Neural progenitor cell (in vitro differentiated cells): Measurements from ENCODE around the gene PKNOX2. TPM values are rescaled to one million over a fixed set of nuclear protein-coding genes. Genes with fewer than 3 reads are reported as not detected.

Source experiments
- DNase-seq: peaks from one replicate; pipeline ENCODE4 v3.0.0-alpha.2; 2016; ENCODE audit warnings: low spot score
- H2AFZ ChIP-seq: fragments of 200-600 bp; sonication (generic); replicated peaks from 2 replicates; pipeline ENCODE4 v1.6.1; 2016; ENCODE audit warnings: antibody characterized with exemption
- H3F3A ChIP-seq: fragments of 200-600 bp; sonication (generic); 2 replicates; pipeline ENCODE4 v1.6.1; 2016; ENCODE audit warnings: antibody characterized with exemption, low read depth
- H3K27ac ChIP-seq: fragments of 200-600 bp; sonication (generic); 2 replicates; pipeline ENCODE4 v1.5.1; 2016; ENCODE audit warnings: mild to moderate bottlenecking
- H3K27me3 ChIP-seq: fragments of 200-600 bp; sonication (generic); 2 replicates; pipeline ENCODE4 v1.6.1; 2016; ENCODE audit warnings: mild to moderate bottlenecking, moderate library complexity
- H3K36me3 ChIP-seq: fragments of 200-600 bp; sonication (generic); 2 replicates; pipeline ENCODE4 v1.5.1; 2016
- H3K4me1 ChIP-seq: fragments of 200-600 bp; sonication (generic); 2 replicates; pipeline ENCODE4 v1.6.1; 2016; ENCODE audit warnings: mixed run types
- H3K4me2 ChIP-seq: fragments of 200-600 bp; sonication (generic); 2 replicates; pipeline ENCODE4 v1.6.1; 2016
- H3K4me3 ChIP-seq: fragments of 200-600 bp; sonication (generic); 2 replicates; pipeline ENCODE4 v1.5.1; 2016
- H3K79me2 ChIP-seq: fragments of 200-600 bp; sonication (generic); 2 replicates; pipeline ENCODE4 v1.6.1; 2016; ENCODE audit warnings: low read depth
- H3K9ac ChIP-seq: fragments of 200-600 bp; sonication (generic); 2 replicates; pipeline ENCODE4 v1.6.1; 2016
- H3K9me3 ChIP-seq: fragments of 200-600 bp; sonication (generic); 2 replicates; pipeline ENCODE4 v1.5.1; 2016; ENCODE audit warnings: low read depth
- H4K20me1 ChIP-seq: fragments of 200-600 bp; sonication (generic); 2 replicates; pipeline ENCODE4 v1.6.1; 2016; ENCODE audit warnings: low read depth
- H3K27ac Mint-ChIP-seq: 3 replicates; pipeline ENCODE4 v1.8.0; 2021; ENCODE audit warnings: mixed read lengths
- H3K27me3 Mint-ChIP-seq: 2 replicates; pipeline ENCODE4 v1.8.0; 2022; ENCODE audit warnings: low read depth, mild to moderate bottlenecking, inconsistent platforms, moderate library complexity, mixed read lengths; ENCODE audit not compliant: insufficient read depth
- H3K36me3 Mint-ChIP-seq: 3 replicates; pipeline ENCODE4 v1.8.0; 2021; ENCODE audit warnings: mixed read lengths
- H3K4me1 Mint-ChIP-seq: 3 replicates; pipeline ENCODE4 v1.8.0; 2021; ENCODE audit warnings: mixed read lengths
- H3K4me3 Mint-ChIP-seq: 3 replicates; pipeline ENCODE4 v1.8.0; 2021; ENCODE audit warnings: mild to moderate bottlenecking, moderate library complexity, mixed read lengths
- H3K9me3 Mint-ChIP-seq: 3 replicates; pipeline ENCODE4 v1.8.0; 2020; ENCODE audit warnings: mixed read lengths
- EZH2 ChIP-seq: fragments of 200-600 bp; sonication (generic); IDR thresholded peaks from 2 replicates; pipeline ENCODE4 v1.6.1; 2017; ENCODE audit warnings: antibody characterized with exemption, mild to moderate bottlenecking, moderate library complexity
- EZH2phosphoT487 ChIP-seq: fragments of 200-600 bp; sonication (generic); IDR thresholded peaks from 2 replicates; pipeline ENCODE4 v1.6.1; 2017; ENCODE audit warnings: antibody characterized with exemption
- total RNA-seq: library from RNA; depleted of rRNA; stranded (reverse); fragments of >200 nt; gene quantifications from 2 replicates; pipeline ENCODE4 v1.2.3, GENCODE V29; 2015; ENCODE audit warnings: low replicate concordance
- TF ChIP-seq, protein P1 (sequence below): fragments of 200-600 bp; sonication (generic); IDR thresholded peaks from 2 replicates; pipeline ENCODE4 v1.5.1; 2017; ENCODE audit warnings: antibody characterized with exemption, mild to moderate bottlenecking

Gene PKNOX2
- total RNA-seq, 1 donor from 2014 or later = 4.3 TPM

GRCh38 chr11:125274309-125274708, 109.8 kb downstream of the PKNOX2 start:
- Mint-ChIP-seq H3K27me3 (peaks cover 2% of the 10 kb centered on the region), H3K4me3 (no peak overlapping the region), H3K4me1 (peaks cover 43% of the 10 kb centered on the region), H3K9me3 (no peaks in the 10 kb centered on the region), H3K27ac (no peak overlapping the region), H3K36me3 (peaks cover 14% of the 10 kb centered on the region)
- Histone ChIP-seq H3K27ac (no peak overlapping the region), H3K36me3 (no peaks in the 10 kb centered on the region), H3K9me3 (no peaks in the 10 kb centered on the region), H3F3A (peaks cover 11% of the 10 kb centered on the region), H2AFZ (no peak overlapping the region), H3K4me3 (no peak overlapping the region), H4K20me1 (no peaks in the 10 kb centered on the region), H3K27me3 (no peaks in the 10 kb centered on the region), H3K4me1 (peaks cover 22% of the 10 kb centered on the region), H3K79me2 (no peaks in the 10 kb centered on the region), H3K4me2 (no peak overlapping the region), H3K9ac (no peak overlapping the region)
- DNase-seq = no peak
- TF ChIP-seq EZH2 (no peak), EZH2phosphoT487 (no peak)
- TF ChIP-seq, protein P1, sequence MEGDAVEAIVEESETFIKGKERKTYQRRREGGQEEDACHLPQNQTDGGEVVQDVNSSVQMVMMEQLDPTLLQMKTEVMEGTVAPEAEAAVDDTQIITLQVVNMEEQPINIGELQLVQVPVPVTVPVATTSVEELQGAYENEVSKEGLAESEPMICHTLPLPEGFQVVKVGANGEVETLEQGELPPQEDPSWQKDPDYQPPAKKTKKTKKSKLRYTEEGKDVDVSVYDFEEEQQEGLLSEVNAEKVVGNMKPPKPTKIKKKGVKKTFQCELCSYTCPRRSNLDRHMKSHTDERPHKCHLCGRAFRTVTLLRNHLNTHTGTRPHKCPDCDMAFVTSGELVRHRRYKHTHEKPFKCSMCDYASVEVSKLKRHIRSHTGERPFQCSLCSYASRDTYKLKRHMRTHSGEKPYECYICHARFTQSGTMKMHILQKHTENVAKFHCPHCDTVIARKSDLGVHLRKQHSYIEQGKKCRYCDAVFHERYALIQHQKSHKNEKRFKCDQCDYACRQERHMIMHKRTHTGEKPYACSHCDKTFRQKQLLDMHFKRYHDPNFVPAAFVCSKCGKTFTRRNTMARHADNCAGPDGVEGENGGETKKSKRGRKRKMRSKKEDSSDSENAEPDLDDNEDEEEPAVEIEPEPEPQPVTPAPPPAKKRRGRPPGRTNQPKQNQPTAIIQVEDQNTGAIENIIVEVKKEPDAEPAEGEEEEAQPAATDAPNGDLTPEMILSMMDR = no peak

DNA sequence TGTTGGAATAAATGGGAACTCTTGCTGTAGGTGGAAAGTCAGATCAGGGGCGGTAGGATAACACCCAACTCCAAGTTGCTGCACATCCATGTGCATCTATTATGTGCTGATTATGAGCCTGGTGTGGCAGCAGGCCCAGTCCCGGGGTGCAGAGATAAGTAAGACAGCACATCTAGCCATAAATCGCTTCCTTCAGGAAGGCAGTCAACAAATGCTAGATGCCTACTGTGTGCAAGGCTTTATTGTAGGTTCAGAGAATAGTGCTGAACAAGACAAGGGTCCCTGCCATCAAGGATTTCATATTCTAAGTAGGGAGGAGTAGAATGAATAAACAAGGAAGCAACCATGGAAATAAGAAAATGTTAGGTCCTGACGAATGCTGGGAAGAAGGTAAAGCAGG, 110.2 kb downstream of the PKNOX2 start:
- Histone ChIP-seq H3K27me3 (no peaks in the 10 kb centered on the region), H3K79me2 (no peaks in the 10 kb centered on the region), H3K36me3 (no peaks in the 10 kb centered on the region), H3K4me3 (no peak overlapping the region), H3K9ac (no peak overlapping the region), H3K4me1 (peaks cover 22% of the 10 kb centered on the region), H3F3A (peaks cover 11% of the 10 kb centered on the region), H4K20me1 (no peaks in the 10 kb centered on the region), H3K4me2 (no peak overlapping the region), H2AFZ (no peak overlapping the region), H3K9me3 (no peaks in the 10 kb centered on the region), H3K27ac (no peak overlapping the region)
- no peak overlapping the region for H3K4me3 Mint-ChIP-seq
- peaks cover 2% of the 10 kb centered on the region for H3K27me3 Mint-ChIP-seq
- no peak for TF ChIP-seq EZH2phosphoT487
- TF ChIP-seq, protein P1 = no peak
- TF ChIP-seq EZH2 = no peak
- no peak for DNase-seq
- H3K4me1 Mint-ChIP-seq = peaks cover 44% of the 10 kb centered on the region
- H3K36me3 Mint-ChIP-seq = peaks cover 10% of the 10 kb centered on the region
- H3K9me3 Mint-ChIP-seq = no peaks in the 10 kb centered on the region
- H3K27ac Mint-ChIP-seq = no peak overlapping the region

DNA sequence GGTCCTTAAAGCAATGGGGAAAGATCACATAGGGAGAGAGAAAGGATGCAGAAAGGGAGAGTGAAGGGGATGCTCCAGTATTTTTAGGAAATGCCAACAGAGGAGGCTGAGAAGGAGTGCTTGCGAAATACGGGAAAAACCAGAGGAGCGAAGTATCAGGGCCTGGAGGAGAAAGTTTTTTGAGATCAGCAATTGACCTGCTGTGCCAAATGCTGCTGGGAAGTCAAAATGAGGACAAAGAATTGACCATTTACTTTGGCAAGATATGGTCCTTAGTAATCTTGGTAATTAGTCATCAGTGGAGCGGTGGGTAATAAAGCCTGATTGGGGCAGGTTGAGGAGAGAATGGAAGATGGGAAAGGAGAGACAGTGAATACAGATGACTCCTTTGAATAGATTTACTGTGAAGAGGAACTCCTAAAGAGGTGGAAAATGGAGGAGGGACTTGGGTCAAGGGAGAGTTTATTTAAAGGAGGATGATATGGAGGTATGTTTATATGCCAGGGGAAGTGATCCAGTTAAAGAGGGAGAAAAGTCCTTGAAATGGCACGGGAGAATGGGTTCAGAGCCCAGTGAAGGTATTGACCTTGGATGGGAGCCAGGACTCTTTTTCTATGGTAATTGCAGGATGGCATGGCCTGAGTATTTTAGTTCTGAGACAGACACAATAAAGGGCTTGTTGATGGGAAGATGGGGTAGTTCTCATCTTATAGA, 111.5 kb downstream of the PKNOX2 start:
- peaks cover 12% of the 10 kb centered on the region for H3K4me1 ChIP-seq
- no peak for TF ChIP-seq EZH2
- TF ChIP-seq, protein P1 = no peak
- TF ChIP-seq EZH2phosphoT487 = no peak
- H3K27me3 Mint-ChIP-seq = peaks cover 2% of the 10 kb centered on the region
- H3F3A ChIP-seq = peaks cover 11% of the 10 kb centered on the region
- H3K79me2 ChIP-seq = no peaks in the 10 kb centered on the region
- no peaks in the 10 kb centered on the region for H3K27me3 ChIP-seq
- no peak overlapping the region for H2AFZ ChIP-seq
- no peaks in the 10 kb centered on the region for H3K36me3 ChIP-seq
- no peaks in the 10 kb centered on the region for H3K9me3 ChIP-seq
- H3K27ac Mint-ChIP-seq = no peak overlapping the region
- no peak overlapping the region for H3K4me3 Mint-ChIP-seq
- peaks cover 44% of the 10 kb centered on the region for H3K4me1 Mint-ChIP-seq
- H3K9ac ChIP-seq = no peak overlapping the region
- no peak for DNase-seq
- no peak overlapping the region for H3K4me2 ChIP-seq
- peaks cover 10% of the 10 kb centered on the region for H3K36me3 Mint-ChIP-seq
- H3K27ac ChIP-seq = no peak overlapping the region
- no peak overlapping the region for H3K4me3 ChIP-seq
- no peaks in the 10 kb centered on the region for H3K9me3 Mint-ChIP-seq
- H4K20me1 ChIP-seq = no peaks in the 10 kb centered on the region
